Measurements from ENCODE around the gene CDYL. TPM values are rescaled to one million over a fixed set of nuclear protein-coding genes. Genes with fewer than 3 reads are reported as not detected.

Gene CDYL
- polyA plus RNA-seq, 1 of the 3 experiments (the other 2 are of a cell fraction) = 13.3 TPM

DNA sequence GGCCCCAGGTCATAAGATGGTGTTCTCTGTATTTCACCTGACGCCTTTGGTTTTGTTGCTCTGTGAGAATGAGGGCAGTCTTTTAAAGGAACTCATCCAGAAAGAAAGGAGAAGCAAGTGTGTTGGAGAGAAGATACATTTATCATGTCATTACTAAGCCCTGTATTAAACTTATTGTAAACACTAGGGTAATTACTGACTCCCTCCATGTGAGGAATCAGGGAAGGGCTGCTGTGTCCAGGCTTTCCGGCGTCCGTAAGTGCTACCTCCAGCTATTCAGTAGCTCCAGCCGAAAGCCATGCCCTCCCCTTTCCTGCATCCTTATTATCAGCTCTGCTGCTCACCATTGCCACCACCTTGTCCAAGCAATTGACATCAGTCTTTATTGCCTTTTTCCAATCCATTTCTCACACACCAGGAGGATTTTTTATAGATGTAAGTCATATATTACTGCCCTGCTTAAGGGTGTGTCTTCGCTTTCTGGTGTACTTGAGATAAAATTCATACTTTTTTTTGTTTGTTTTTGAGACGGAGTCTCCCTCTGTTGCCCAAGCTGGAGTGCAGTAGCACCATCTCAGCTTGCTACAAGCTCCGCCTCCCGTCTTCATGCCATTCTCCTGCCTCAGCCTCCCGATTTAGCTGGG lies 133.0 kb downstream of the CDYL start:
- CTCF ChIA-PET = no interaction called here
- no peak for DNase-seq
- Histone ChIP-seq H3K79me2 (ENCODE audit: insufficient read depth) (no peaks in the 10 kb centered on the region; the same call in none of the 2 replicates), H3K4me3 (ENCODE audit: low read depth in 2 of 2, low read length in 1 of 2) (no peak overlapping the region), H3K27ac (ENCODE audit: low read depth in 2 of 2, low read length in 1 of 2) (no peak overlapping the region), H2AFZ (ENCODE audit: low read depth) (no peak overlapping the region), H3K9ac (no peak overlapping the region), H3K4me1 (ENCODE audit: control insufficient read depth in 1 of 2, insufficient read depth in 2 of 2, low read depth in 1 of 2, low read length in 1 of 2) (peaks cover 0 to 11% of the 10 kb centered on the region in 2 experiments; a peak in 2 of 4 replicates), H3K9me2 (no peaks in the 10 kb centered on the region), H4K20me1 (ENCODE audit: insufficient read depth) (no peaks in the 10 kb centered on the region), H3K36me3 (replicated peaks in 1 of 2; ENCODE audit: control insufficient read depth in 1 of 2, insufficient read depth in 2 of 2, low read length in 1 of 2) (no peaks in the 10 kb centered on the region), H3K9me3 (no peaks in the 10 kb centered on the region), H3F3A (replicated peaks; ENCODE audit: insufficient read depth) (no peaks in the 10 kb centered on the region), H3K4me2 (no peak overlapping the region), H3K27me3 (ENCODE audit: insufficient read depth) (no peaks in the 10 kb centered on the region)
- POLR2A ChIA-PET = no interaction called here
- WGBS (ENCODE audit: low lambda C conversion rate) = 86% methylated on average over 10 of the region's 10 CpGs
- TF ChIP-seq NRF1 (IDR thresholded peaks at IDR 0.05; ENCODE audit: low read depth, low read length) = no peak
- TF ChIP-seq ELF1 (IDR thresholded peaks at IDR 0.05) = no peak
- TF ChIP-seq GABPA (IDR thresholded peaks at IDR 0.05; ENCODE audit: low read depth) = no peak
- TF ChIP-seq RXRA (IDR thresholded peaks at IDR 0.05; ENCODE audit: borderline replicate concordance, low read depth) = no peak
- TF ChIP-seq MXI1 (IDR thresholded peaks at IDR 0.05; ENCODE audit: low read depth, low read length) = no peak
- no peak for TF ChIP-seq YY1 (IDR thresholded peaks at IDR 0.05; ENCODE audit: low read depth)
- no peak for TF ChIP-seq ZBTB33 (IDR thresholded peaks at IDR 0.05; ENCODE audit: borderline replicate concordance, low read depth)
- TF ChIP-seq IRF3 (IDR thresholded peaks at IDR 0.05; ENCODE audit: low read depth, low read length) = no peak
- TF ChIP-seq EZH2phosphoT487 (IDR thresholded peaks at IDR 0.05; ENCODE audit: borderline replicate concordance, low read depth) = no peak
- no peak for TF ChIP-seq MAX (IDR thresholded peaks at IDR 0.05; ENCODE audit: low read depth)
- TF ChIP-seq RFX5 (IDR thresholded peaks at IDR 0.05; ENCODE audit: low read length) = no peak
- TF ChIP-seq RAD21 (IDR thresholded peaks at IDR 0.05; ENCODE audit: low read length) = no peak
- TF ChIP-seq, protein P1, sequence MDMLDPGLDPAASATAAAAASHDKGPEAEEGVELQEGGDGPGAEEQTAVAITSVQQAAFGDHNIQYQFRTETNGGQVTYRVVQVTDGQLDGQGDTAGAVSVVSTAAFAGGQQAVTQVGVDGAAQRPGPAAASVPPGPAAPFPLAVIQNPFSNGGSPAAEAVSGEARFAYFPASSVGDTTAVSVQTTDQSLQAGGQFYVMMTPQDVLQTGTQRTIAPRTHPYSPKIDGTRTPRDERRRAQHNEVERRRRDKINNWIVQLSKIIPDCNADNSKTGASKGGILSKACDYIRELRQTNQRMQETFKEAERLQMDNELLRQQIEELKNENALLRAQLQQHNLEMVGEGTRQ (IDR thresholded peaks at IDR 0.05; ENCODE audit: borderline replicate concordance, low read depth, low read length) = no peak
- TF ChIP-seq PBX3 (IDR thresholded peaks at IDR 0.05) = no peak
- no peak for TF ChIP-seq FOXJ3 (CRISPR knock-in tag; IDR thresholded peaks at IDR 0.05)
- TF ChIP-seq RCOR1 (IDR thresholded peaks at IDR 0.05; ENCODE audit: low read length) = no peak
- TF ChIP-seq FOSL2 (IDR thresholded peaks at IDR 0.05; ENCODE audit: borderline replicate concordance, low read depth) = no peak
- no peak for TF ChIP-seq NFIC (IDR thresholded peaks at IDR 0.05; ENCODE audit: borderline replicate concordance)
- no peak for TF ChIP-seq CHD2 (IDR thresholded peaks at IDR 0.05; ENCODE audit: low read length, partially characterized antibody)
